HG03521 (cell line): Measurements from ENCODE around the gene ZBTB17.
"Not testable (repeated sequence)": the region's sequence is repeated elsewhere in the genome, so short reads cannot be mapped to it uniquely, and the experiment has no call there.

Source experiments
- ATAC-seq: cut with Tn5 transposase; IDR thresholded peaks from one replicate; pipeline ENCODE4 v1.9.1; 2021; ENCODE audit warnings: mild to moderate bottlenecking, moderate library complexity; ENCODE audit not compliant: unreplicated experiment

Gene ZBTB17

GRCh38 chr1:15991427-15992186 is 15.7 kb upstream of the ZBTB17 start:
- ATAC-seq: no peak

DNA sequence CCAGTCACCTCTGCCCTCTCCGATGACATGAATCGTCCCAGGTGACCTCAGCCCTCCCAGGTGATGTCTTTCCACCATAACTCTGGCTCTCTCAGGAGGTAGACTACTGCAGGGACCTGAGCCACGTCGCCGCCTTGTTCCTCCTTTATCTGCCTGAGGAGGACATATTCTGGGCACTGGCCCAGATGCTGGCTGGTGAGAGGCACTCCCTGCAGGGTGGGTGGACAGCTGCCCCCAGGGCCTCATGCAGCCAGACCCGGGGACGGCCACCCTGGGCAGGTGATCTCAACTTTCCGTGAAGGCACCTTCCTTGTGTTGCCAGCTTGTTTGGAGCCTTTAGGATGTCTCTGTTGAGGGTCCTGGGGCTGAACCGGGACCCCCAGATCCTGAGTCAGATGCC is 13.9 kb upstream of the ZBTB17 start:
- no peak for ATAC-seq

GRCh38 chr1:15988856-15989736 is 13.2 kb upstream of the ZBTB17 start:
- ATAC-seq: no peak

- no peak for ATAC-seq
These were observed 9.9 kb upstream of the ZBTB17 start for GRCh38 chr1:15985611-15986297.

- ATAC-seq: no peak
These were observed 7.4 kb upstream of the ZBTB17 start for GRCh38 chr1:15983275-15983674.

- no peak for ATAC-seq
These were observed 5.8 kb upstream of the ZBTB17 start for GRCh38 chr1:15981679-15982078.

DNA sequence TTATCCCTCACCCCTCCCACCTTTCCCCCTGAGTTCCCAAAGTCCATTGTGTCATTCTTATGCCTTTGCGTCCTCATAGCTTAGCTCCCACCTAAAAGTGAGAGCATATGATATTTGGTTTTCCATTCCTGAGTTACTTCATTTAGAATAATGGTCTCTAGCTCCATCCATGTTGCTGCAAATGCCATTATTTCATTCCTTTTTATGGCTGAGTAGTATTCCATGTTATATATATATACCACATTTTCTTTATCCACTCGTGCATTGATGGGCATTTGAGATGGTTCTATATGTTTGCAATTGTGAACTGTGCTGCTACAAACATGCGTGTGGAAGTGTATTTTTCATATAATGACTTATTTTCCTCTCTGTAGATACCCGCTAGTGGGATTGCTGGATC is 2.0 kb upstream of the ZBTB17 start:
- not testable (repeated sequence) for ATAC-seq

- ATAC-seq: peak; percentile 66
These were observed 520 bp downstream of the ZBTB17 start for GRCh38 chr1:15975358-15975804.

DNA sequence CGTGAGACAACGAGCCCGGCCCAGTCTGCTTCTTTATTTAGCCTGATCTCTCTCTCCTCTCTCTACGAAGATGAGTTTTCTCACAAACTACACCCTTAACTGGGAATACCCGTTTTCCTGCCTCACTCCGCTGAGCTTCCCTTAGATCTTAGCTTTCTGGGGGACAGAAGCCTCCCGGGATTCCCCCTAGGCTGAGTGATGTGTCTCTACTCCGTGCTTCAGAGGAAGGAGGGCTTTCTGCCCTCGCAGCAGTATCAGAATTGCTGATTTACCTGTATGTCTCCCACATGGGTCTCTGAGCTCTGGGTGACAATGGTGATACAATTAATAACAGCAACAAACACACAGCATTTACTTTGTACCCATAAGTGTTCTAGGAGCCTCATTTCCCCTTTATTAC is 1.0 kb downstream of the ZBTB17 start:
- no peak for ATAC-seq

GRCh38 chr1:15973772-15974171 is 2.1 kb downstream of the ZBTB17 start:
- no peak for ATAC-seq

- ATAC-seq: no peak
These were observed 3.5 kb downstream of the ZBTB17 start for GRCh38 chr1:15972409-15972808.

DNA sequence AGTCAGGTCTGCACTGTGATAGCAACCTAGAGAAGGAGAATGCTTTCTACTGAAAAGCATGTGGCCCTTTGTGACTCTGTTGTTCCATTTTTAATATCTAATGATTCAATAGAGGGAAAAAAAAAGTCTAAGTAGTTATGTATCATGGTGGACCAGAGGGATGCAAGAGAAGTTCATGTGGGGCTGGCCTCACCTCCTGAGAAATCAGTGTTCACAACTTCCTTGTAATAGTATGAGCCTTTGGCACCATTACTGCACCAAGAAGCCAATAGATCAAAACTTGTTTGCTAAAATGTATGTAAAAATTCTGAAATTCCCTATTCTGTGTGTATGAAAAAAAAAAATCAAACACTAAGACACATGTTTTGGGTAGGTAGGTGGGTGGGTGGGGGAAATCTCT is 5.0 kb downstream of the ZBTB17 start:
- ATAC-seq: no peak

GRCh38 chr1:15969321-15969880 is 6.5 kb downstream of the ZBTB17 start:
- no peak for ATAC-seq

DNA sequence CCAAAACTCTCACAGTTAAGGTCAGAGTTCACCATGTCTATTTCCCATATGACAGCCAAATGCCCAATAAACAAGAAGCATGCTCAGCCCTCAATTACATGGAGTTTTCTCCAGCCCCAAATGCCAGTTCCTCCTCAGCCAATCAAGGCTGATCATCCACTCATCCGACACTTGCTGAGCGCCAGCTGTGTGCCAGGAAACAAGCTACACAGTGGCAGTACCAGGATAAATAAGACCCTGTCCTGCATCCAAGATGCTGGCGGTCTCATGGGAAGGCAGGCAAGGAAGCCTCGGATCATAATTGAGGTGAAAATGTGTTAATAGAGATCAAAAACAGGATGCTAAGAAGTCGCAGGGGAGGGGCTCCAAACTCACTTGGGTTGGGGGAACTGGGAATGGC is 7.7 kb downstream of the ZBTB17 start:
- ATAC-seq: no peak

- ATAC-seq: no peak
These were observed 9.0 kb downstream of the ZBTB17 start for GRCh38 chr1:15966956-15967344.

DNA sequence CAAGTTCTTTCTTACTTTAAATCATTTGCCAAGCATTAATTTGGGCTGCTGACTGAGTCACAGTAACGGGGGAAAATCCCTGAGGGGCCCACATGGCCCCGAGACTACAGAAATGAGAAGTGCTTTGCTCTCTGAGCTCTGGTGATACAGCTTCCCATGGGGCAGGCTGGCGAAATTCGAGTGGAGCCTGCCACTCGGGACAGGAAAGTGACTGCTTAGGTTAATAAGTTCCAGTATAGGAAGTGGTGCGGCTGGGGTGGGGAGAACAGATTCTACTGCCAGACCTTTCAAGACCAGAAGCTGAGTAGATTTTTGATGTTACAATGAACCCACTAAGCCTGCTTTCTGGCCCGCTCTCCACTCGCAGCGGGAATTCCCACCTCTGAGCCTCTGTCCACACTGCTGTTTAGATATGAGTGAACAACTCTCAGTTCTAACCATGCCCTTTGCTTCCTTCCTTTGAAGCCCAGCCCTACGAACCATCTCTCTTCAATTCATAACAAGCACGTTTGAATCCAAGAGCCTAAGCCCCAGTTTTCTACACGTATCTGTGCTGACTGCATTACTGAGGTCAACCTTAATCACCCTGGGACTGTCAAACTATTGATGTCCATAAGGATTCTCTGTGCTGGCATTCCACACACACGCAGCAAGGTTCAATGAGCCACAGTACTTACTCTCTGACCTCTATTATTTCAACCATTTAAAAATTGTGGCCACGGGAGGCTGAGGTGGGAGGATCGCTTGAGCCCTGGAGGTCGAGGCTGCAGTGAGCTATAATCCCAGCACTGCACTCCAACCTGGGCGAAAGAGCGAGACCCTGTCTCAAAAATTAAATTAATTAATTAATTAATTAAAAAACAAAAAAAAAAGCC is 9.6 kb downstream of the ZBTB17 start:
- peak; percentile 52 for ATAC-seq

GRCh38 chr1:15965228-15965767 is 10.6 kb downstream of the ZBTB17 start:
- no peak for ATAC-seq

DNA sequence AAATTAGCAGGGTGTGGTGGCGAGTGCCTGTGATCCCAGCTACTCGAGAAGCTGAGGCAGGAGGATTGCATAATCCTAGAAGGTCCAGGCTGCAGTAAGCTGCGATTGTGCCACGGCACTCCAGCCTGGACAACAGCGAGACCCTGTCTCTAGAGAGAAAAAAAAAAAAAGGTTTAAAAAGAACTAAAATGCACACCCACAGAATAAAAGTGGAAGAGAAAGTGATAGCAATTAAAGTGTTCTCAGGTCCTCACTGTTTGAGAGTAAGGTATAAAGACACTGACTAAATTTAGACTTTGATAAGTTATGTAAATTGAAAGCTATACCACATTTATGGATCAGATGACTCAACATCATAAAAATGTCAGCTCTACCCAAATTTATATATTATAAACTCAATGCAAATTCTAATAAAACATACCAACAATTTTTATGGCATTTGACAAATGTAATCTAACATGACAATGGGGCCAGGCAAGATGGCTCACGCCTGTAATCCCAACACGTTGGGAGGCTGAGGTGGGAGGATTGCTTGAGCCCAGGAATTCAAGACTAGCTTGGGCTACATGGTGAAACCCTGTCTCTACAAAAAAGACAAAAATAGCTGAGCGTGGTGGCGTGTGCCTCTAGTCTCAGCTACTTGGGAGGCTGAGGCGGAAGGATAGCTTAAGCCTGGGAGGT is 11.8 kb downstream of the ZBTB17 start:
- ATAC-seq: no peak

DNA sequence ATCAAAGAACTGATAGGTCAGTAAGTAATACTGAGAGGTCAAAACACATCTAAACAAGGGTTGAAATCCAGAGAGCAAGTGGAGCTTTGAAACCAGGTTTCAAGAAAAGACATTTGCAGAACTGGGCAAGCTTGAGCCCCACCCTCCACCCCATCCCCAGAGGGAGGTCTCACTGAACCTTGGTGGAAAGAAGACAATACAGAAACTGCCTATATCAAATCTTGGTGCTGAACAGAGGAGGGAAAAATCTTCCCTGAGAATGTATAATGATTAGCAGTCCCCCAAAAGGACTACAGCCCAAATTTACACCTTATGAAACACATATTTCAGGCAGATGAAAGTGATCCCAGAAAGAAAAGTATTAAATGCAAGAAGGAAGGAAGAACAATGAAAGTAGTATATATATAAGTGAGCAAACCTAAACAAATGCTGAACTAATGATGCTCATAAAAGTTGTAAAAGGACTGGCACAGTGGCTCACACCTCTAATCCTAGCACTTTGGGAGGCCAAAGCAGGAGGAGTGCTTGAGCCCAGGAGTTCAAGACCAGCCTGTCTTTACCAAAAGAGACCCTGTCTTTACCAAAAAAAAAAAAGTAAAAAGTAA is 12.4 kb downstream of the ZBTB17 start:
- ATAC-seq: no peak
